Activated B cell treated with CpG ODN at 0.5 μM for 24 hours (primary cell): ENCODE measurements around the gene ANKRD13D. TPM values are rescaled to one million over a fixed set of nuclear protein-coding genes. Genes with fewer than 3 reads are reported as not detected.

Experiments used
- ATAC-seq: fragments of 200-7000 bp; cut with Tn5 transposase; one replicate; pipeline ENCODE4 v1.10.0; 2021; ENCODE audit warnings: low read depth, mild to moderate bottlenecking, moderate library complexity
- CTCF ChIA-PET: fragments of 350-600 bp; sonication (Branson Sonifier 250); formaldehyde crosslinking; loops from one replicate; lab custom pipeline; 2021; ENCODE audit warnings: antibody characterized with exemption; lab: Charles Lee
- POLR2A ChIA-PET: fragments of 350-600 bp; sonication (Branson Sonifier 250); formaldehyde crosslinking; loops from one replicate; lab custom pipeline; 2021; ENCODE audit warnings: antibody characterized with exemption; lab: Charles Lee
- DNase-seq: peaks from one replicate; pipeline ENCODE4 v3.0.0; 2022
- H3K27ac Mint-ChIP-seq: one replicate; pipeline ENCODE4 v1.8.0; 2020; ENCODE audit warnings: mixed read lengths
- H3K27me3 Mint-ChIP-seq: one replicate; pipeline ENCODE4 v1.8.0; 2021; ENCODE audit warnings: mixed read lengths
- H3K36me3 Mint-ChIP-seq: one replicate; pipeline ENCODE4 v1.8.0; 2021; ENCODE audit warnings: low read depth, mixed read lengths
- H3K4me1 Mint-ChIP-seq: one replicate; pipeline ENCODE4 v1.8.0; 2021; ENCODE audit warnings: mixed read lengths
- H3K4me3 Mint-ChIP-seq: one replicate; pipeline ENCODE4 v1.8.0; 2020; ENCODE audit warnings: mild to moderate bottlenecking, mixed read lengths
- H3K9me3 Mint-ChIP-seq: one replicate; pipeline ENCODE4 v1.8.0; 2020; ENCODE audit warnings: mixed read lengths
- CTCF ChIP-seq: fragments of 200-600 bp; IDR thresholded peaks from one replicate; pipeline ENCODE4 v1.8.0; 2022; ENCODE audit warnings: antibody characterized with exemption, mild to moderate bottlenecking
- intact Hi-C: fragments of 100-400 bp; cut with micrococcal nuclease; formaldehyde crosslinking; loops from one replicate; pipeline ENCODE4 v1.15.1; 2024
- total RNA-seq: library from RNA; stranded (reverse); gene quantifications from 2 replicates; pipeline ENCODE4 v1.2.3, GENCODE V29; 2022

The ANKRD13D gene
- total RNA-seq, 1 donor from 2014 or later: 116 TPM

GRCh38 chr11:67349457-67349856, 60.4 kb downstream of the ANKRD13D start:
- TF ChIP-seq CTCF: no peak

GRCh38 chr11:67349928-67350465, 60.9 kb downstream of the ANKRD13D start:
- TF ChIP-seq CTCF: no peak
- Mint-ChIP-seq H3K4me3 (peak overlapping the region; percentile 61), H3K4me1 (peaks cover 81% of the 10 kb centered on the region), H3K27me3 (no peaks in the 10 kb centered on the region), H3K9me3 (no peaks in the 10 kb centered on the region), H3K36me3 (peaks cover 13% of the 10 kb centered on the region), H3K27ac (peak overlapping the region; percentile 89)
- DNase-seq (no peak), ATAC-seq (no peak)
- ChIA-PET POLR2A (interaction anchor here (0.6 to 26.3 kb wide), 14 partner anchors 12 to 392 kb away, joined by 3 to 1307 read pairs (median 5); partner anchors contain the start of genes ANKRD13D, CLCF1, GRK2 and PPP1CA), CTCF (interaction anchor here (1.1 to 10.1 kb wide), 5 partner anchors 9 to 87 kb away, joined by 3 to 735 read pairs (median 9); partner anchors contain the start of gene CLCF1)
- intact Hi-C loops: loop anchor here (5.0 to 10.0 kb wide), 5 partner anchors 63 to 365 kb away; partner anchors contain the start of gene ANKRD13D

More at GRCh38 chr11:67349457-67349856, 60.4 kb downstream of the ANKRD13D start:
- ATAC-seq (no peak), DNase-seq (no peak)
- Mint-ChIP-seq H3K27ac (peak overlapping the region; percentile 89), H3K4me3 (no peak overlapping the region), H3K4me1 (peaks cover 81% of the 10 kb centered on the region), H3K9me3 (no peaks in the 10 kb centered on the region), H3K27me3 (no peaks in the 10 kb centered on the region), H3K36me3 (peaks cover 13% of the 10 kb centered on the region)
- CTCF ChIA-PET: interaction anchor here (1.1 to 10.1 kb wide), 4 partner anchors 8 to 87 kb away, joined by 3 to 735 read pairs (median 8); partner anchors contain the start of gene CLCF1
- POLR2A ChIA-PET: interaction anchor here (1.0 to 26.3 kb wide), 6 partner anchors 13 to 87 kb away, joined by 3 to 1307 read pairs (median 4); partner anchors contain the start of genes ANKRD13D, CLCF1 and PPP1CA
- intact Hi-C loops: no loop called here

- POLR2A ChIA-PET: interaction anchor here (0.5 to 26.3 kb wide), 23 partner anchors 9 to 979 kb away, joined by 3 to 1307 read pairs (median 8); partner anchors contain the start of genes ANKRD13D, CLCF1, CORO1B and GRK2
Observed at GRCh38 chr11:67351275-67352005, 62.3 kb downstream of the ANKRD13D start.

More at GRCh38 chr11:67351275-67352005, 62.3 kb downstream of the ANKRD13D start:
- DNase-seq (peak; percentile 63), ATAC-seq (no peak)
- peak overlapping the region; percentile 95 for H3K4me3 Mint-ChIP-seq
- CTCF ChIA-PET: interaction anchor here (0.7 to 10.1 kb wide), 20 partner anchors 10 to 229 kb away, joined by 3 to 735 read pairs (median 4); partner anchors contain the start of genes ANKRD13D, CLCF1, PITPNM1 and PPP1CA
- no peaks in the 10 kb centered on the region for H3K27me3 Mint-ChIP-seq
- peaks cover 13% of the 10 kb centered on the region for H3K36me3 Mint-ChIP-seq
- H3K27ac Mint-ChIP-seq: peak overlapping the region; percentile 89
- intact Hi-C loops: loop anchor here (2.0 to 10.0 kb wide), 7 partner anchors 64 to 363 kb away; partner anchors contain the start of genes ANKRD13D, RPS6KB2 and TMEM134
- peak; percentile 82 for TF ChIP-seq CTCF
- peaks cover 80% of the 10 kb centered on the region for H3K4me1 Mint-ChIP-seq
- H3K9me3 Mint-ChIP-seq: no peaks in the 10 kb centered on the region

Other genes with a start within 250 kb of the ANKRD13D start
- gene RHOD, start 232.5 kb upstream of the ANKRD13D start, total RNA-seq: 0.32 TPM in 1 of 2 replicates, not detected in the other
- gene KDM2A, start 170.0 kb upstream of the ANKRD13D start, total RNA-seq: 141 and 160 TPM in 2 replicates
- 159 and 175 TPM in 2 replicates for gene GRK2, start 22.8 kb upstream of the ANKRD13D start, total RNA-seq
- gene SSH3, start 14.2 kb downstream of the ANKRD13D start, total RNA-seq: 5.1 and 7.7 TPM in 2 replicates
- gene POLD4, start 64.2 kb downstream of the ANKRD13D start, total RNA-seq: 166 and 169 TPM in 2 replicates
- 28.2 and 30.7 TPM in 2 replicates for gene CLCF1, start 84.3 kb downstream of the ANKRD13D start, total RNA-seq
- 30.4 and 35.2 TPM in 2 replicates for gene RAD9A, start 102.7 kb downstream of the ANKRD13D start, total RNA-seq
- 349 and 354 TPM in 2 replicates for gene PPP1CA, start 112.6 kb downstream of the ANKRD13D start, total RNA-seq
- gene TBC1D10C, start 114.8 kb downstream of the ANKRD13D start, total RNA-seq: 158 and 163 TPM in 2 replicates
- 5.7 and 6.3 TPM in 2 replicates for gene CARNS1, start 126.4 kb downstream of the ANKRD13D start, total RNA-seq
- gene RPS6KB2, start 139.2 kb downstream of the ANKRD13D start, total RNA-seq: 66.9 and 74.5 TPM in 2 replicates
- 328 and 347 TPM in 2 replicates for gene PTPRCAP, start 148.4 kb downstream of the ANKRD13D start, total RNA-seq
- gene CORO1B, start 154.2 kb downstream of the ANKRD13D start, total RNA-seq: 34.0 and 39.7 TPM in 2 replicates
- gene GPR152, start 163.4 kb downstream of the ANKRD13D start, total RNA-seq: not detected in 2 replicates
- 2.1 and 3.0 TPM in 2 replicates for gene CABP4, start 166.1 kb downstream of the ANKRD13D start, total RNA-seq
- gene TMEM134, start 179.9 kb downstream of the ANKRD13D start, total RNA-seq: 76.0 and 83.5 TPM in 2 replicates
- 108 and 114 TPM in 2 replicates for gene AIP, start 193.7 kb downstream of the ANKRD13D start, total RNA-seq
- 103 and 111 TPM in 2 replicates for gene PITPNM1, start 216.1 kb downstream of the ANKRD13D start, total RNA-seq
- gene CDK2AP2, start 218.9 kb downstream of the ANKRD13D start, total RNA-seq: 67.1 and 68.5 TPM in 2 replicates
- not detected in 2 replicates for gene CABP2, start 234.1 kb downstream of the ANKRD13D start, total RNA-seq